B cell (primary cell): ENCODE measurements around the gene MRPL14.

ENCODE experiments used
- CTCF ChIP-seq: fragments of 200-600 bp; IDR thresholded peaks from one replicate; pipeline ENCODE4 v1.8.0; 2022; ENCODE audit warnings: antibody characterized with exemption, mild to moderate bottlenecking
- EZH2 ChIP-seq: IDR thresholded peaks from 2 replicates; pipeline ENCODE4 v1.6.1; 2012; ENCODE audit warnings: borderline replicate concordance, low read depth, mild to moderate bottlenecking, moderate library complexity, low read length; ENCODE audit not compliant: insufficient read depth, poor library complexity, severe bottlenecking

- TF ChIP-seq CTCF (no peak), EZH2 (no peak)
Observed at GRCh38 chr6:44101832-44102231, 25.4 kb downstream of the MRPL14 start.
